Small intestine (tissue), 7 donors: ENCODE results near the gene HSD11B1L. TPM values are rescaled to one million over a fixed set of nuclear protein-coding genes. Genes with fewer than 3 reads are reported as not detected.
"Not testable (repeated sequence)": the region's sequence is repeated elsewhere in the genome, so short reads cannot be mapped to it uniquely, and the experiment has no call there.

Experiments
- DNase-seq, 2 donors: peaks; one replicate each; pipeline versions ENCODE4 v3.0.0 to v3.0.0-alpha.2; 2013
- FAIRE-seq: peaks from 2 replicates; lab custom pipeline; 2012; peaks lifted over from hg19 to GRCh38; lab: Jason Lieb, UNC
- H3K27ac ChIP-seq, 3 donors: one replicate each; pipeline ENCODE4 v1.5.1; 2013; ENCODE audit warnings: low read length in 2 of 3, mild to moderate bottlenecking in 2 of 3, control low read depth in 1 of 3, inconsistent platforms in 1 of 3, low read depth in 1 of 3, moderate library complexity in 1 of 3
- H3K27me3 ChIP-seq, 3 donors: one replicate each; pipeline ENCODE4 v1.6.1; 2013; ENCODE audit warnings: low read length in 3 of 3, inconsistent platforms in 1 of 3; ENCODE audit not compliant: control insufficient read depth in 3 of 3, insufficient read depth in 3 of 3
- H3K36me3 ChIP-seq, 3 donors: one replicate each; pipeline ENCODE4 v1.6.1; 2013; ENCODE audit warnings: low read length in 3 of 3, inconsistent platforms in 1 of 3, low read depth in 1 of 3, mild to moderate bottlenecking in 1 of 3, moderate library complexity in 1 of 3; ENCODE audit not compliant: control insufficient read depth in 3 of 3, insufficient read depth in 2 of 3
- H3K4me1 ChIP-seq, 3 donors: one replicate each; pipeline ENCODE4 v1.6.1; 2013; ENCODE audit warnings: low read length in 2 of 3, inconsistent platforms in 1 of 3, low read depth in 1 of 3, mild to moderate bottlenecking in 1 of 3, moderate library complexity in 1 of 3; ENCODE audit not compliant: control insufficient read depth in 3 of 3, insufficient read depth in 2 of 3
- H3K4me3 ChIP-seq, 3 donors: one replicate each; pipeline ENCODE4 v1.5.1; 2013; ENCODE audit warnings: low read length in 3 of 3, control low read depth in 1 of 3, inconsistent platforms in 1 of 3, low read depth in 1 of 3, mild to moderate bottlenecking in 1 of 3, moderate library complexity in 1 of 3
- H3K9me3 ChIP-seq, 2 donors: one replicate each; pipeline ENCODE4 v1.6.1; 2013; ENCODE audit warnings: low read depth in 1 of 2, low read length in 1 of 2; ENCODE audit not compliant: control insufficient read depth in 2 of 2, insufficient read depth in 1 of 2
- WGBS, 3 donors: extraction: QIAGEN DNeasy Blood & Tissue Kit; methylation state at CpG; one replicate each; pipeline ENCODE4 v1.1.7; 2013; 5-methylcytosine and 5-hydroxymethylcytosine counted together
- polyA plus RNA-seq, 4 donors: library from polyadenylated mRNA; stranded (reverse) in 3 of 4; unstranded in 1 of 4; fragments of 200-250 nt in 3 of 4; fragments of 120-200 nt in 1 of 4; gene quantifications; one replicate each; pipeline versions ENCODE4 v1.2.1 to v1.2.3, GENCODE V29; 2013
- donor health status: healthy with polysubstance abuse.
- donor health status: control.
- donor health status: control.
- donor health status: Bipolar disorder and iron deficiency.
- donor health status: healthy.

The HSD11B1L gene
- polyA plus RNA-seq, 4 donors, result 4.5 to 6.0 (median 4.6) TPM

GRCh38 chr19:5686326-5686646, 5.5 kb downstream of the HSD11B1L start:
- H3K9me3 ChIP-seq, result no peaks in the 10 kb centered on the region
- H3K27me3 ChIP-seq, result peaks cover 0 to 1% (median 0%) of the 10 kb centered on the region in 3 donors
- H3K4me1 ChIP-seq, result peaks cover 0 to 9% (median 0%) of the 10 kb centered on the region in 3 donors
- H3K27ac ChIP-seq, result peak overlapping the region in 2 of 3 donors; percentile 72 to 81
- FAIRE-seq (no peak), DNase-seq (no peak)
- WGBS, 3 donors, result 25 to 35% (median 35%) methylated on average over 15 to 16 of the region's 16 CpGs
- H3K36me3 ChIP-seq, result peaks cover 0 to 5% (median 0%) of the 10 kb centered on the region in 3 donors
- H3K4me3 ChIP-seq, result peak overlapping the region; percentile 10 to 49 (median 40)

- peak overlapping the region; percentile 14 to 81 (median 72) for H3K27ac ChIP-seq
- DNase-seq (peak; percentile 96 to 97), FAIRE-seq (no peak)
- no peaks in the 10 kb centered on the region for H3K9me3 ChIP-seq
- H3K27me3 ChIP-seq, result no peaks in the 10 kb centered on the region
- 0 to 1% (median 0%) methylated on average over 36 to 59 of the region's 59 CpGs for WGBS, 3 donors
- H3K4me1 ChIP-seq, result peaks cover 0 to 8% (median 0%) of the 10 kb centered on the region in 3 donors
- H3K4me3 ChIP-seq, result peak overlapping the region; percentile 40 to 51 (median 49)
- H3K36me3 ChIP-seq, result peaks cover 0 to 10% (median 0%) of the 10 kb centered on the region in 3 donors
These were observed 6.0 kb downstream of the HSD11B1L start for GRCh38 chr19:5686647-5687359.

GRCh38 chr19:5687360-5688198, 6.8 kb downstream of the HSD11B1L start:
- Histone ChIP-seq H3K36me3 (peaks cover 0 to 18% (median 0%) of the 10 kb centered on the region in 3 donors), H3K9me3 (no peaks in the 10 kb centered on the region), H3K27ac (peak overlapping the region; percentile 14 to 81 (median 28)), H3K4me3 (peak overlapping the region in 2 of 3 donors; percentile 20 to 40), H3K27me3 (no peaks in the 10 kb centered on the region), H3K4me1 (peaks cover 0 to 16% (median 0%) of the 10 kb centered on the region in 3 donors)
- FAIRE-seq, result no peak
- no peak for DNase-seq
- WGBS, 3 donors, result 53 to 58% (median 54%) methylated on average over 59 to 76 of the region's 76 CpGs

- peaks cover 0 to 21% (median 0%) of the 10 kb centered on the region in 3 donors for H3K4me1 ChIP-seq
- peaks cover 0 to 26% (median 0%) of the 10 kb centered on the region in 3 donors for H3K36me3 ChIP-seq
- not testable (repeated sequence) for H3K9me3 ChIP-seq, H3K27me3 ChIP-seq, H3K27ac ChIP-seq, DNase-seq, H3K4me3 ChIP-seq, FAIRE-seq
- 93 to 97% (median 94%) methylated on average over 13 of the region's 13 CpGs for WGBS, 3 donors
These were observed 7.5 kb downstream of the HSD11B1L start for GRCh38 chr19:5688262-5688881.

GRCh38 chr19:5690125-5690954, 9.5 kb downstream of the HSD11B1L start, which contains the start of gene RPL36:
TSS of gene RPL36 (plus strand) at chr19:5690295. CDS start at chr19:5690508, 213 bp downstream.
- DNase-seq (peak; percentile 97 to 99), FAIRE-seq (no peak)
- Histone ChIP-seq H3K36me3 (peaks cover 3 to 45% (median 3%) of the 10 kb centered on the region in 3 donors), H3K27ac (peak within 1 kb of the TSS; percentile 84 to 90 (median 87)), H3K4me1 (peaks cover 0 to 21% (median 0%) of the 10 kb centered on the region in 3 donors), H3K9me3 (no peaks in the 10 kb centered on the region), H3K27me3 (no peaks in the 10 kb centered on the region), H3K4me3 (peak within 1 kb of the TSS; percentile 67 to 94 (median 72))
- WGBS, 3 donors, result 0 to 1% (median 1%) methylated on average over 63 to 73 of the region's 73 CpGs

- no peaks in the 10 kb centered on the region for H3K9me3 ChIP-seq
- no peak for FAIRE-seq
- peaks cover 0 to 19% (median 0%) of the 10 kb centered on the region in 3 donors for H3K4me1 ChIP-seq
- peak; percentile 66 to 76 for DNase-seq
- H3K36me3 ChIP-seq, result peaks cover 3 to 54% (median 9%) of the 10 kb centered on the region in 3 donors
- H3K4me3 ChIP-seq, result peak overlapping the region; percentile 37 to 94 (median 72)
- 1 to 3% (median 1%) methylated on average over 50 to 54 of the region's 54 CpGs for WGBS, 3 donors
- peak overlapping the region; percentile 84 to 90 (median 87) for H3K27ac ChIP-seq
- H3K27me3 ChIP-seq, result no peaks in the 10 kb centered on the region
These were observed 10.4 kb downstream of the HSD11B1L start for GRCh38 chr19:5690955-5691821.
